HG03469 (cell line): ENCODE data around the gene KRT39.

Source experiments
- ATAC-seq: cut with Tn5 transposase; IDR thresholded peaks from one replicate; pipeline ENCODE4 v1.9.1; 2021; ENCODE audit warnings: mild to moderate bottlenecking, moderate library complexity, moderate number of reproducible peaks; ENCODE audit not compliant: unreplicated experiment

The KRT39 gene

DNA sequence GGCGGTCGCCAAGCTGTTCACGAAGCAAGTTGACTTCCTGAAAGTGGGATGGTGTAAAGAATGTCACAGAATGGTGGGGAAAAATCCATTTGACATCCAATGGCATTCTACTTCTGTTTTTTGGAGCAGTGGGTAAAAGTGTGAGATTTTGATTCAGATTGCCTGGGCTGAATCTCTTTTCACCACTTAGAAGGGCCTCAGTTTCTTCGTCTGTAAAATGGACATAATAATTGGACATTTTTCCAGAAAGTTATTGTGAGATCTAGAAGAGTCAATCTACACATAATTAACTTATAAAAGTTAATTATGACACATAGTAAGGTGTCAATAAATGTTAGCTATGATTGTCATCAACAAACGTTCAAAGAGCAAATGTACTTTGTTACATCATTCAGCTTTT is 14.4 kb upstream of the KRT39 start:
- ATAC-seq = no peak

DNA sequence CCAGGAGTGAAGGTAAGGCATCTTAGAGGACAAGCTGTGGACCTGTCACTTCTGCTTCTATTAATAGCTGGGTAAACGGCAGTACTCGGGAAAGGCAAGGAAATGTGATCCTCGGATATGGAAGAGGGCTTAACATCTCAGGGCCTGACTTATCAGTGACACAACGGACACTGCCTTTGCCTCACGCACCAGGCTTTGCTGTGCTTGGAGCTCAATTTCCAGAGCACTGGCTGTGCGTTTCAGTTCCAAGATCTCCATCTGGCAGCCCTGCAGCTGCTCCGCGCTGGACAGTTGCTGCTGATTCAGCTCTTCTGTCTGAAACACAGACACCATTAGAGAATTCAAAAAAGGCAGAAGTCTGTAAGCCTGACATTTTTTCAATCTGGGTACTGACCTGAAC is 13.8 kb upstream of the KRT39 start:
- no peak for ATAC-seq

DNA sequence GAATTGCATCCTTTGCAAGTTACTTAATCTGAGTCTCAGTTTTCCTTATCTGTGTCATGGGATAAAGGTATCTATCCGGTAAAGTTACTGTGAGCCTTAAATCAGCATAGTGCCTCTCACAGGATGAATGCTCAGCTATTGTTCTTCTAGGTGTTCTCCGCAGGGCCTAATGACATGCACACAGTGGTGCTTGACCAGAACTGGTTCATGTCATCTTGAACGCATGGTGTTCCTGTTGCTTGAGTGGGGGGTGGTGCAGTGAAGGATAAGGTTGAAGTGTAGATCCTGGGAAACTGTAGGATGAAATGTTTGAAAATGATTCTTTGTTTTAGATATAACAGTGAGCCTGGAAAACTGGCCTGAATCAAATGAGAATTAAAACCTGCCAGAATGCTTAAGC is 13.4 kb upstream of the KRT39 start:
- no peak for ATAC-seq

- ATAC-seq = no peak
These were observed 11.9 kb upstream of the KRT39 start for GRCh38 chr17:40978575-40979151.

DNA sequence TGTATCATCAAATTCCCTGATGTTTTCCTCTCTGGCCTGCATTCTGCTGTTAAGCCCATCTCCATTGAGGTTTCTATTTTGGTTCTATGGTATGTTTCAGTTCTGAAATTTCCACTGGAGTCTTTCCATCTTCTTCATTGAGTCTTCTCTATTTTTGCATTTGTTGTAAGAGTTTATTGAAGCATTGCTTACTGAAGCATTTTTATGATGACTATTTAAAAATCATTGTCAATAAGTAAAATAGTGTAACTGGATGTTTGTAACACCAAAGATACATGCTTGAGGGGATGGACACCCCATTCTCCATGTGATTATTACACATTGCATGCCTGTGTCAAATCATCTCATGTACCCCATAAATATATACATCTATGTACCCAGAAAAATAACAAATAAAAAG is 8.8 kb upstream of the KRT39 start:
- ATAC-seq = no peak

- ATAC-seq = no peak
These were observed 7.6 kb upstream of the KRT39 start for GRCh38 chr17:40974366-40974765.

- no peak for ATAC-seq
These were observed 834 bp upstream of the KRT39 start for GRCh38 chr17:40967582-40967981.

DNA sequence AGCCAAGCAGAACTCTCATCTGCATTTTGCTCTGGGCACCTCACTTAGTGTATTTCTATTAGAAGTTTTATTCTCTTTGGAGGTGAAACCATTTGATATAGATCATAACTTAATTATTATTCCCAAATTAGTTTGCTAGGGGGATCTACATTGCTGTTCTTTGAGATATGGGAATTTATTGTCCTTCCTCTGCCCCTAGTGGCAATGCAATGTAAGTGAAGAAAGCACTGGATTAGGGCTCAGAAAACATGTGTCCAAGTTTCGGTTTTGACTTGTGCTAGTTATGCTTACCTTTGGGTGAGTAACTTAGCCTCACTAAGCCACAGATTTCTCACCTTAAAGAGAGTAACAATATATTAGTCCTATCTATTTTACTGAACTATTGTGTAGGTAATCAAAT is 2.9 kb downstream of the KRT39 start:
- no peak for ATAC-seq

GRCh38 chr17:40962059-40962561 is 4.6 kb downstream of the KRT39 start:
- ATAC-seq = no peak

DNA sequence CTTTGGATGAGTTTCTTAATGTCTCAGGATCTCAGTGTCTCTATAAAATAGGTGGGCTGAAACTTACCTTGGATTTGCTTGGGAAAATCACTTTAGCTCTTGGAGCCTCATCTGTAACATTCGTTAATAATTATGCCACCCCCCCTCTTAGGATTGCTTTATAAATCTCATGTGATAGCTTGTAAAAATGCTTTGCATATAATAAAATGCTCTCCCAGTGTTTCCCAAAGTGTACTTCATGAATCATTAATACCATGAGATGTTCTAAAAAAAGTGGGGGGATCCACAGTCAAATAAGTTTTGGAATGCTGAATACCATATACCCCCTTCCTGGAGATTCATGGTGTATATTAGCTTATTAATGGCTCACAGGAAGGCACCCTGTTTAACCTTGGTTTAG is 5.2 kb downstream of the KRT39 start:
- no peak for ATAC-seq

DNA sequence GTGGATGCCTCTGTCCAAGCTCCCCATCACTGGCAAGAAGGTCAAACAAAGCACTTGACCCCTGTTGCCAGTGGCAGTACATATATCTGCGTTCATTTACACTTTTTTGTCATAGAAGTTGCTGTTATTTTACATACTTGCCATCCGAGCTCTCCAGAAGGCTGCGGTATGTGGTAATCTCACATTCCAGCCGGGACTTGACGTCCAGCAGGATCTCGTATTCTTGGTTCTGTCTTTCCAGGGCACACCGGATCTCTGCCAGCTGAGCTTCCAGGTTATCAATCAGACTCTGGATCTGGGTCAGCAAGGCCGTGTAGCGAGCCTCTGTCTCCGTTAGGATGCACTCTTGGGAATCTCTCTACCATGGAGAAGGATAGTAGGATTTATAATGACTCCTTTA is 6.6 kb downstream of the KRT39 start:
- no peak for ATAC-seq

DNA sequence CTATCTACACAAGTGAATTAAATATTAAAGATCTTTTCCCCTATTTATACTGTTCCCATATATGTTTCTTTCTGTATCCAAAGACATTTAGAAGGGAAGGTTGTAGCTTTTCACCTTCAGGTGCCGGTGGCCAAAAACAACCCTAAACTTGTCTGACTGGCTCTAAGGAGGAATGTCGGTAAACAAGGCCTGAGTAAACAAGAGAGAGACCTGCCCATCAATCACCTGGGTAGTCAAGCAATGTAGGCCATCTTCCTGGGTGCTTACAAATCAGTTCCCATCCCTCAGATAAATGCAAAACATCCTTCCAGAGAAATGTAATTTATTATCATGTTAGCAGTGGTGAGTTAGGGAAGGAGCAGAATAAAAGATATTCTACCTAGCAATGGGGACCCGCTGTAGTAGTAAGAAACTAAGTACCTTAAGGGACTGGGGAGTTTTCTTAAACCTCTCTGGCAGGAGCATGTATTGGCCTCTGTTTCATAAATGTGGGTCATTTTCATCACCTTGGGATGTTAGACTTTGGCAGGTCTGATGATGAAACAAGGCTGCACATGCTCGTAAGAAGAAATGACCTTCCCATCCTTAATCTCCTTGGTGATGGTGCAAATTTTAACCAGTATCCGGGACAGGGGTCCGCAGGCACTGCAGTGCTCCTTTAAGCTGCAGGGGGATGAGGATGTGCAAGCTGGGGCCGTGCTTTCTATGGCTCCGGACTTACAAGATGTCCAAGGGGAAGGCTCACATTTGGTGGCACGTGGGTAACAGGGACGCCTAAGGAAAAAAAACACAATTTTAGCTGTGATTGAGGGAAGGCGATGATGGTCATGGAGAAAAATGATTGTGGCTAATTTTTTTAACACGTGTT is 8.4 kb downstream of the KRT39 start:
- ATAC-seq = no peak

- ATAC-seq = no peak
These were observed 10.1 kb downstream of the KRT39 start for GRCh38 chr17:40956401-40957254.

- ATAC-seq = no peak
These were observed 12.9 kb downstream of the KRT39 start for GRCh38 chr17:40953881-40954280.

- no peak for ATAC-seq
These were observed 14.1 kb downstream of the KRT39 start for GRCh38 chr17:40952661-40953060.

DNA sequence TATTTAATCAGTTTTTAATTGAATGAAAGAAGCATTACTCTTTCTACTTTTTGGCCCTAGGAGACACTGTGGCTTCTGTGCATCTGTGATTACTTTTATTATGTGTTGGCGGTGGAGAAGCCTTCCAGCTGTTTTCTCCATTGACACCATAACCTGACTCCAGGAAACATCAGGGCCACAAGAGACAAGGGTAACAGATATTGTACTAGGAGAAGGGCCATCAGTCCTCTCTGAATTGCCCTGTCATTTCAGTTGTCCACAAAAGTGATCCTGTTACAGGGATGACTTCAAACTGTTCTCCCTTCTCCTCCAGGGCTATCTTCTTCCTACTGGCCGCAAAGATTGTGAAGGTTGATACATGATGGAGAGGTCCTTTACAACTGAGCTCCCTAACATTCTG is 14.6 kb downstream of the KRT39 start:
- no peak for ATAC-seq

- ATAC-seq = no peak
These were observed 15.6 kb downstream of the KRT39 start for GRCh38 chr17:40951011-40951622.

DNA sequence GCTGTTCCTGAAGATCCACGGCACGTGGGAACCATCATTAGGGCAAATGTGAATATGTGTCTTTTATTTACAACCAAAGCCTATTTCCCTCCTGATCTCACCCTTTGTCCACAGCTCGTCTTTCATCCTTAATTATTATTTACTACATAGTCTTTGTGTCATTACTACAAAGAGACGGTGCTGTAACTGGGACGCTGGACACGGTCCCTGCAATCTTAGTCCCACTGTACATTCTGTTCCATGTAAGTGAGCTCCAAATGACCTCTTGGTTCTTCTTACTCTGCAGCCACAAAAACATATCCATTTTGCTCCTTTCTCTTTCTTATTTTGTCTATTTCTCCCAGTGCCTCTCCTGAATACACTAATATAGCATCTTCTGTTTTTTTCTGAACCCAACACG is 16.6 kb downstream of the KRT39 start:
- ATAC-seq = no peak

DNA sequence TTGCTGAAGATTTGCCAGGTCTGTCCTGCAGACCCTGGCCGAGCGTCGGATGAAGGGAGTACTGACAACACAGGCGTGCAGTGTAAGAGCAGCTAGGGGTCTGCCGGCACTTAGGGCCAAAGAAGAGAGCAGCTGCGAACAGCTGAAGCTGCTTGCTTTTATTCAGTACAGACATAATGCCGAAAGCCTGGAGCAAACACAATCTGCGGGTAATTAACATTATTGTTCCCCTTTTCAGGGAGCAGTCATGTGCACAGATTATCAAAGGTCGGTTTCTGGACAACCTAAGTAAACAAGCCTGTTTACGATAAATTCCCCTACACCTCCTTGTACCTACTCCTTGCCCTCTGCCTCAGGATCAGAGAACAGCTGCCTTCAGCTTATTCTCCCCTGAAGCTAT is 17.3 kb downstream of the KRT39 start:
- no peak for ATAC-seq

- ATAC-seq = no peak
These were observed 18.8 kb downstream of the KRT39 start for GRCh38 chr17:40947929-40948328.

GRCh38 chr17:40945414-40945813 is 21.3 kb downstream of the KRT39 start:
- no peak for ATAC-seq
